ENCODE results near the gene AUTS2. TPM values are rescaled to one million over a fixed set of nuclear protein-coding genes. Genes with fewer than 3 reads are reported as not detected.

AUTS2 gene
- total RNA-seq, 4 donors from 2014 or later: 29.8 to 114 (median 59.4) TPM

DNA sequence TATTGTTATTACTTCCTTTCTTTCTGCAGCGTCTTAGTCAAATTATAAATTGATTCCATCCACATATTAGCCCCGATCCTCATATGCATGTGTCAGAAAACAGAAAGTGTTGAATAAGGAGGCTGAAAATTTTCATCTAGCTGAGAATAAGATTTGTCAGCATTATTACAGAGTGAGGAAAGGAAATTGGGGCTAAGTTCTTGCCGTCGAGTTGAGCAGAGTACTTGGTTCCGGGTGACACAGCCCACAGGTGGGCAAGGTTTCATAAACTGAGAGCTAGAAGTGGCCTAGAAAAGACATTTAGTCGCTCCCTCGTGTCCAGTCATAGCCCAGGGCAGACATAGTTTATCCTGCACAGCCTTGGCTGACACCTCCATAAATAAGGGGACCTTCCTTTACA, 1072.0 kb downstream of the AUTS2 start:
- in situ Hi-C loops (cut with MboI; ENCODE audit: low pct_ligation_motif_present in 1 of 4, low pct_unique_long_range_greater_than_20kb in 1 of 4, low sequenced_read_pairs in 3 of 4): no loop called here
- no peak overlapping the region for H3K4me3 ChIP-seq
- WGBS, 2 donors (ENCODE audit: low coverage in 1 of 2): 88 to 92% methylated on average over 7 of the region's 7 CpGs

DNA sequence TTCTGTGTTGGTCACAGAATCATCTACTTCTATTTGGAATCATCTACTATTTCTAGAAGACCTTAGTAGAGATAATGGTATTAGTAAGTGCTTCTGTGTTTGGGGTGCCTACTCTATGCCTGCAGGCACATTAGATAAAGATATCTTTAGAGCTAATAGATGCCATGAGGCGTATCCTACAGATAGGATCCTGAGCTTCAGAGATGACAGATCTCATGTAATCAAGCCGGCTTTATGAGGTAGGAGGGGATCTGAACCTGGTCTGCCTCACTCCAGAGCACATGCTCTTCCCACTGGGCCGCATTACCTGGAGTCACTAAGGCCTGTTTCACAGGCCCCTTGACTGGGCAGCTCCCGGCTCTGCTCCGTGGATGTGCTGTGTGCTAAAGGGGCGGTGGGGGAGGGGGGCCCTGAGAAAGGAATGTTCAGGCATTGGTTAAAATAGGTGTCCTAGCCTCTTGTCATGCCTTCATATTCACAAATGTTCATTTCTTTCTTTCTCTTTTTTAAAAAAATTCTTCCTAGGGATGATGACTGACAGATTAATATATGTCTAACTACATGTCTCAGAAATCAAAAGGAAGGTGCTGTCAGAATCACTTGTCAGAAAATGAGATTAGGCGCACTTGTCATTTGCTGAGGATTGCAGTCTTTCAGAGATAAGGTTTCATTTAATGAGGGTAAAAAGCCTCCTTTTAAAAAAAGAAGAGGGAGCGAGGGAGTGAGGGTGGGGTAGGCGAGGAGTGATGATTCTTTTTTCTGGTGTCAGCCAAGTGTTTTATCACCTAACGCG, 1075.7 kb downstream of the AUTS2 start:
- DNase-seq: no peak
- TF ChIP-seq, protein P1, sequence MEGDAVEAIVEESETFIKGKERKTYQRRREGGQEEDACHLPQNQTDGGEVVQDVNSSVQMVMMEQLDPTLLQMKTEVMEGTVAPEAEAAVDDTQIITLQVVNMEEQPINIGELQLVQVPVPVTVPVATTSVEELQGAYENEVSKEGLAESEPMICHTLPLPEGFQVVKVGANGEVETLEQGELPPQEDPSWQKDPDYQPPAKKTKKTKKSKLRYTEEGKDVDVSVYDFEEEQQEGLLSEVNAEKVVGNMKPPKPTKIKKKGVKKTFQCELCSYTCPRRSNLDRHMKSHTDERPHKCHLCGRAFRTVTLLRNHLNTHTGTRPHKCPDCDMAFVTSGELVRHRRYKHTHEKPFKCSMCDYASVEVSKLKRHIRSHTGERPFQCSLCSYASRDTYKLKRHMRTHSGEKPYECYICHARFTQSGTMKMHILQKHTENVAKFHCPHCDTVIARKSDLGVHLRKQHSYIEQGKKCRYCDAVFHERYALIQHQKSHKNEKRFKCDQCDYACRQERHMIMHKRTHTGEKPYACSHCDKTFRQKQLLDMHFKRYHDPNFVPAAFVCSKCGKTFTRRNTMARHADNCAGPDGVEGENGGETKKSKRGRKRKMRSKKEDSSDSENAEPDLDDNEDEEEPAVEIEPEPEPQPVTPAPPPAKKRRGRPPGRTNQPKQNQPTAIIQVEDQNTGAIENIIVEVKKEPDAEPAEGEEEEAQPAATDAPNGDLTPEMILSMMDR (IDR thresholded peaks at IDR 0.05): no peak
- TF ChIP-seq POLR2AphosphoS5 (IDR thresholded peaks at IDR 0.05) (no peak), POLR2A (IDR thresholded peaks at IDR 0.05) (no peak), EP300 (IDR thresholded peaks at IDR 0.05; ENCODE audit: low read depth) (no peak)
- Histone ChIP-seq H3K36me3 (no peaks in the 10 kb centered on the region), H3K4me1 (no peaks in the 10 kb centered on the region), H3K4me3 (no peak overlapping the region), H3K27me3 (no peaks in the 10 kb centered on the region), H3K27ac (no peak overlapping the region), H3K9me3 (no peaks in the 10 kb centered on the region)
- in situ Hi-C loops (cut with MboI; ENCODE audit: low pct_ligation_motif_present in 1 of 4, low pct_unique_long_range_greater_than_20kb in 1 of 4, low sequenced_read_pairs in 3 of 4) (no loop called here), intact Hi-C loops (cut with DNase I; ENCODE audit: low total_unique reads) (no loop called here)
- WGBS, 2 donors (ENCODE audit: low coverage in 1 of 2): 91 to 93% methylated on average over 7 to 11 of the region's 11 CpGs

More for the DNA sequence above, 1072.0 kb downstream of the AUTS2 start:
- TF ChIP-seq, protein P1 (IDR thresholded peaks at IDR 0.05): no peak
- TF ChIP-seq POLR2A (IDR thresholded peaks at IDR 0.05): no peak
- no peak for TF ChIP-seq POLR2AphosphoS5 (IDR thresholded peaks at IDR 0.05)
- TF ChIP-seq EP300 (IDR thresholded peaks at IDR 0.05; ENCODE audit: low read depth): no peak
- Histone ChIP-seq H3K27me3 (no peaks in the 10 kb centered on the region), H3K4me1 (no peaks in the 10 kb centered on the region), H3K36me3 (no peaks in the 10 kb centered on the region), H3K27ac (no peak overlapping the region), H3K9me3 (no peaks in the 10 kb centered on the region)
- intact Hi-C loops (cut with DNase I; ENCODE audit: low total_unique reads): no loop called here
- no peak for DNase-seq

DNA sequence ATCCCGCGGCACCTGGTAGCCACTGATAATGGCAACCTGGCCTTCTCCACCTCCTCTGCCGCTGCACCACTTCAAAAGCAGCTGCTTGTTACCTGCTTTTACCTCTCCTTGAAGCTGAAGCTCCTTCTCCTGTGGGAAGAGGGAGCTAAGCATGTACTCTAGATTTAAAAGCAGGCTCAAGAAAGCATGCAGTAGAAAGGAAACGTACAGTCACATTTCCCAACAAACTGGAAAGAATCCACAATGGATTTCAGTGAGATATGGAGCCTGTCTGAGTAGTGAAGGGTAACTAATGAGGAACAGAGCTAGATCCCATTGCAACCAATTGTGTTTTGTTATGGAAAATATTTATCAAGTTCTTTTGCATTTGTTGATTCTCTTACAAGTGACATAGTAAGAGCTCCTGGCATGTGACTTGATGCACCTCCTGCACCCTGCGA, 1076.3 kb downstream of the AUTS2 start:
- TF ChIP-seq EP300 (IDR thresholded peaks at IDR 0.05; ENCODE audit: low read depth) (no peak), POLR2A (IDR thresholded peaks at IDR 0.05) (no peak), POLR2AphosphoS5 (IDR thresholded peaks at IDR 0.05) (no peak)
- TF ChIP-seq, protein P1 (IDR thresholded peaks at IDR 0.05): no peak
- 84 to 91% methylated on average over 4 to 5 of the region's 5 CpGs for WGBS, 2 donors (ENCODE audit: low coverage in 1 of 2)
- in situ Hi-C loops (cut with MboI; ENCODE audit: low pct_ligation_motif_present in 1 of 4, low pct_unique_long_range_greater_than_20kb in 1 of 4, low sequenced_read_pairs in 3 of 4) (loop anchor here in 3 of 4 donors (25.0 kb wide), 3 partner anchors 487 to 637 kb away; no protein-coding TSS in a partner anchor), intact Hi-C loops (cut with DNase I; ENCODE audit: low total_unique reads) (no loop called here)
- Histone ChIP-seq H3K36me3 (no peaks in the 10 kb centered on the region), H3K4me1 (no peaks in the 10 kb centered on the region), H3K27me3 (no peaks in the 10 kb centered on the region), H3K4me3 (no peak overlapping the region), H3K9me3 (no peaks in the 10 kb centered on the region), H3K27ac (no peak overlapping the region)
- DNase-seq: no peak

DNA sequence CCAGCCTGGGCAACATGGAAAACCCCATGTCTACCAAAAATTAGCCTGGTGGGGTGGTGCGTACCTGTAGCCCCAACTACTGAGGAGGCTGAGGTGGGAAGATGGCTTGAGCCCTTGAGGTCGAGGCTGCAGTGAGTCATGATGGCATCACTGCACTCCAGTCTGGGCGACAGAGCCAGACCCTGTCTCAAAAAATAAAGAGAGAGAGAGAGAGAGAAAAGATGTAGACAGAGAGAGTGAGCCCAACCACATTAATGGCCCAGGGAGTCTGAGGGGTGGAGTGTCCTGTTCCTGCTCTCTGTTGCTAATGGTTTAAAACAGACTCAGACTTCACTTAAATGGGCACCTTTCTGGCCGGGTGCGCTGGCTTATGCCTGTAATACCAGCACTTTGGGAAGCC, 1078.0 kb downstream of the AUTS2 start:
- TF ChIP-seq, protein P1 (IDR thresholded peaks at IDR 0.05): no peak
- TF ChIP-seq POLR2AphosphoS5 (IDR thresholded peaks at IDR 0.05) (no peak), POLR2A (IDR thresholded peaks at IDR 0.05) (no peak), EP300 (IDR thresholded peaks at IDR 0.05; ENCODE audit: low read depth) (no peak)
- in situ Hi-C loops (cut with MboI; ENCODE audit: low pct_ligation_motif_present in 1 of 4, low pct_unique_long_range_greater_than_20kb in 1 of 4, low sequenced_read_pairs in 3 of 4) (loop anchor here in 3 of 4 donors (25.0 kb wide), 3 partner anchors 489 to 639 kb away; no protein-coding TSS in a partner anchor), intact Hi-C loops (cut with DNase I; ENCODE audit: low total_unique reads) (no loop called here)
- Histone ChIP-seq H3K4me1 (no peaks in the 10 kb centered on the region), H3K27ac (no peak overlapping the region), H3K9me3 (no peaks in the 10 kb centered on the region), H3K4me3 (no peak overlapping the region), H3K27me3 (no peaks in the 10 kb centered on the region), H3K36me3 (no peaks in the 10 kb centered on the region)
- WGBS, 2 donors (ENCODE audit: low coverage in 1 of 2): 95% methylated on average over 5 of the region's 5 CpGs; no CpG with 5 or more reads in 1 of the 2 donors
- no peak for DNase-seq
